CD14-positive monocyte (primary cell): ENCODE measurements around the gene RRM1. TPM values are rescaled to one million over a fixed set of nuclear protein-coding genes. Genes with fewer than 3 reads are reported as not detected.

ENCODE experiments used
- DNase-seq, 3 donors: peaks; one replicate each; pipeline ENCODE4 v3.0.0-alpha.2; 2011 to 2022
- H2AFZ ChIP-seq: 2 replicates; pipeline ENCODE4 v1.6.0; 2012; ENCODE audit warnings: mild to moderate bottlenecking, low read depth, low read length, inconsistent platforms; ENCODE audit not compliant: insufficient read depth, poor library complexity, severe bottlenecking
- H3K27ac ChIP-seq, 2 donors: 1 replicate in 1 of 2; 2 replicates in 1 of 2; pipeline ENCODE4 v1.5.1; 2012 to 2013; ENCODE audit warnings: low read length in 2 of 2, control low read depth in 1 of 2, inconsistent platforms in 1 of 2, low read depth in 1 of 2, mild to moderate bottlenecking in 1 of 2
- H3K27me3 ChIP-seq, 2 donors: one replicate each; pipeline versions ENCODE4 v1.6.0 to v1.6.1; 2011 to 2013; ENCODE audit warnings: low read length in 2 of 2; ENCODE audit not compliant: control insufficient read depth in 2 of 2, insufficient read depth in 2 of 2
- H3K36me3 ChIP-seq, 2 donors: replicated peaks in 1 of 2; 1 replicate in 1 of 2; 2 replicates in 1 of 2; pipeline versions ENCODE4 v1.5.1 to v1.6.1; 2012 to 2013; ENCODE audit warnings: low read length in 2 of 2, control low read depth in 1 of 2, inconsistent platforms in 1 of 2, mild to moderate bottlenecking in 1 of 2; ENCODE audit not compliant: insufficient read depth in 2 of 2, control insufficient read depth in 1 of 2
- H3K4me1 ChIP-seq, 2 donors: 1 replicate in 1 of 2; 2 replicates in 1 of 2; pipeline versions ENCODE4 v1.5.1 to v1.6.1; 2012 to 2013; ENCODE audit warnings: low read length in 2 of 2, control low read depth in 1 of 2, inconsistent platforms in 1 of 2, mild to moderate bottlenecking in 1 of 2, moderate library complexity in 1 of 2; ENCODE audit not compliant: insufficient read depth in 2 of 2, control insufficient read depth in 1 of 2
- H3K4me2 ChIP-seq: replicated peaks from 2 replicates; pipeline ENCODE3; 2012; ENCODE audit warnings: low read length, moderate library complexity, mild to moderate bottlenecking; ENCODE audit not compliant: poor library complexity, severe bottlenecking; ENCODE audit errors: extremely low read depth
- H3K4me3 ChIP-seq, 3 experiments: fragments of 200-600 bp in 1 of 3; sonication (generic) in 1 of 3; replicated peaks in 1 of 3; 1 replicate in 2 of 3; 2 replicates in 1 of 3; pipeline ENCODE4 v1.5.1; 2011 to 2013; ENCODE audit warnings: low read length in 3 of 3, mild to moderate bottlenecking in 3 of 3, control low read depth in 2 of 3, low read depth in 2 of 3, inconsistent platforms in 1 of 3, moderate library complexity in 1 of 3
- H3K79me2 ChIP-seq: 2 replicates; pipeline ENCODE4 v1.6.0; 2012; ENCODE audit warnings: mild to moderate bottlenecking, control low read depth, inconsistent platforms, low read length, moderate library complexity; ENCODE audit not compliant: insufficient read depth
- H3K9ac ChIP-seq: 2 replicates; pipeline ENCODE4 v1.6.0; 2017; ENCODE audit warnings: low read length, mild to moderate bottlenecking; ENCODE audit not compliant: insufficient read depth, poor library complexity, severe bottlenecking
- H3K9me3 ChIP-seq, 2 donors: replicated peaks in 1 of 2; 1 replicate in 1 of 2; 2 replicates in 1 of 2; pipeline versions ENCODE4 v1.5.1 to v1.6.1; 2012 to 2013; ENCODE audit warnings: low read length in 2 of 2, control low read depth in 1 of 2; ENCODE audit not compliant: control insufficient read depth in 1 of 2, insufficient read depth in 1 of 2
- H4K20me1 ChIP-seq: 2 replicates; pipeline ENCODE4 v1.6.0; 2012; ENCODE audit warnings: mild to moderate bottlenecking, low read length, control low read depth, moderate library complexity; ENCODE audit not compliant: insufficient read depth
- H3K27ac Mint-ChIP-seq, 7 donors: one replicate each; pipeline ENCODE4 v1.8.0; 2020; ENCODE audit warnings: mild to moderate bottlenecking in 7 of 7, mixed read lengths in 7 of 7, moderate library complexity in 6 of 7, inconsistent platforms in 2 of 7
- H3K27me3 Mint-ChIP-seq, 3 donors: one replicate each; pipeline ENCODE4 v1.8.0; 2021 to 2022; ENCODE audit warnings: low read depth in 3 of 3, mild to moderate bottlenecking in 3 of 3, mixed read lengths in 3 of 3, moderate library complexity in 3 of 3, inconsistent platforms in 1 of 3
- H3K36me3 Mint-ChIP-seq, 2 donors: one replicate each; pipeline ENCODE4 v1.8.0; 2020; ENCODE audit warnings: mixed read lengths in 2 of 2, inconsistent platforms in 1 of 2, mild to moderate bottlenecking in 1 of 2
- H3K4me1 Mint-ChIP-seq: one replicate; pipeline ENCODE4 v1.8.0; 2020; ENCODE audit warnings: mild to moderate bottlenecking, mixed read lengths
- H3K4me3 Mint-ChIP-seq, 2 donors: one replicate each; pipeline ENCODE4 v1.8.0; 2020; ENCODE audit warnings: mild to moderate bottlenecking in 2 of 2, mixed read lengths in 2 of 2, moderate library complexity in 1 of 2
- H3K9me3 Mint-ChIP-seq, 7 donors: one replicate each; pipeline ENCODE4 v1.8.0; 2020 to 2022; ENCODE audit warnings: mixed read lengths in 7 of 7, mild to moderate bottlenecking in 6 of 7, moderate library complexity in 6 of 7, inconsistent platforms in 2 of 7
- CTCF ChIP-seq: fragments of 200-600 bp; IDR thresholded peaks from one replicate; pipeline ENCODE4 v1.8.0; 2022; ENCODE audit warnings: antibody characterized with exemption, mild to moderate bottlenecking
- WGBS: methylation state at CpG from one replicate; pipeline ENCODE4 v1.1.5; 2013; ENCODE audit warnings: missing lambda C conversion rate; ENCODE audit not compliant: insufficient coverage; 5-methylcytosine and 5-hydroxymethylcytosine counted together
- intact Hi-C, 2 donors: fragments of 100-400 bp; cut with micrococcal nuclease; formaldehyde crosslinking; loops; one replicate each; pipeline versions ENCODE4 v1.15.0 to v1.15.1; 2023
- polyA plus RNA-seq, 3 donors: library from polyadenylated mRNA; depleted of rRNA in 1 of 3; unstranded in 2 of 3; stranded (reverse) in 1 of 3; fragments of 300-500 nt in 2 of 3; fragments of >200 nt in 1 of 3; fragmentation: Illumina TruSeq in 2 of 3; gene quantifications; 1 replicate in 2 of 3; 2 replicates in 1 of 3; pipeline ENCODE4 v1.2.3, GENCODE V29; 2012 to 2021

The RRM1 gene
- polyA plus RNA-seq, 3 donors, result 5.4 to 16.1 (median 11.5) TPM

- Histone ChIP-seq H4K20me1 (no peaks in the 10 kb centered on the region), H3K4me1 (peaks cover 1 to 2% of the 10 kb centered on the region in 2 donors), H3K79me2 (no peaks in the 10 kb centered on the region), H3K27ac (no peak overlapping the region), H3K9me3 (no peaks in the 10 kb centered on the region), H3K4me3 (no peak overlapping the region), H2AFZ (no peak overlapping the region), H3K36me3 (no peaks in the 10 kb centered on the region), H3K4me2 (no peak overlapping the region), H3K9ac (no peak overlapping the region), H3K27me3 (no peaks in the 10 kb centered on the region)
- no CpG with 5 or more reads among the region's 9 CpGs for WGBS
- Mint-ChIP-seq H3K27ac (no peak overlapping the region), H3K9me3 (no peaks in the 10 kb centered on the region), H3K27me3 (peaks cover 0 to 5% (median 4%) of the 10 kb centered on the region in 3 donors), H3K4me3 (no peak overlapping the region), H3K4me1 (no peaks in the 10 kb centered on the region), H3K36me3 (no peaks in the 10 kb centered on the region)
- intact Hi-C loops, result loop anchor here in 1 of 2 donors (10.0 kb wide), 1 partner anchor 453 kb away; the partner anchor contains the start of gene OR51D1
- DNase-seq, result peak; percentile 17 to 43 (median 40)
- TF ChIP-seq CTCF, result peak; percentile 70
Measured at GRCh38 chr11:4181782-4182721, 87.5 kb downstream of the RRM1 start.

- intact Hi-C loops, result loop anchor here in 1 of 2 donors (10.0 kb wide), 1 partner anchor 451 kb away; the partner anchor contains the start of gene OR51D1
- H3K4me2 ChIP-seq, result no peak overlapping the region
- H4K20me1 ChIP-seq, result no peaks in the 10 kb centered on the region
- no peak for TF ChIP-seq CTCF
- no peaks in the 10 kb centered on the region for H3K27me3 ChIP-seq
- no peaks in the 10 kb centered on the region for H3K36me3 Mint-ChIP-seq
- no peak for DNase-seq
- H3K9me3 ChIP-seq, result no peaks in the 10 kb centered on the region
- H3K27me3 Mint-ChIP-seq, result peaks cover 5 to 8% (median 6%) of the 10 kb centered on the region in 3 donors
- H3K4me1 Mint-ChIP-seq, result peaks cover 4% of the 10 kb centered on the region
- no peak overlapping the region for H3K9ac ChIP-seq
- H3K4me3 ChIP-seq, result no peak overlapping the region
- H3K4me3 Mint-ChIP-seq, result no peak overlapping the region
- H3K27ac Mint-ChIP-seq, result peak overlapping the region in 1 of 7 donors; percentile 40
- H3K9me3 Mint-ChIP-seq, result peaks cover 0 to 4% (median 0%) of the 10 kb centered on the region in 7 donors
- H2AFZ ChIP-seq, result no peak overlapping the region
- peaks cover 6 to 10% of the 10 kb centered on the region in 2 donors for H3K4me1 ChIP-seq
- H3K36me3 ChIP-seq, result no peaks in the 10 kb centered on the region
- no peak overlapping the region for H3K27ac ChIP-seq
- 83% methylated on average over 13 of the region's 14 CpGs for WGBS
- no peaks in the 10 kb centered on the region for H3K79me2 ChIP-seq
Measured at GRCh38 chr11:4183410-4184057, 88.9 kb downstream of the RRM1 start.
